Measurements from ENCODE around the gene OSMR.

DNA sequence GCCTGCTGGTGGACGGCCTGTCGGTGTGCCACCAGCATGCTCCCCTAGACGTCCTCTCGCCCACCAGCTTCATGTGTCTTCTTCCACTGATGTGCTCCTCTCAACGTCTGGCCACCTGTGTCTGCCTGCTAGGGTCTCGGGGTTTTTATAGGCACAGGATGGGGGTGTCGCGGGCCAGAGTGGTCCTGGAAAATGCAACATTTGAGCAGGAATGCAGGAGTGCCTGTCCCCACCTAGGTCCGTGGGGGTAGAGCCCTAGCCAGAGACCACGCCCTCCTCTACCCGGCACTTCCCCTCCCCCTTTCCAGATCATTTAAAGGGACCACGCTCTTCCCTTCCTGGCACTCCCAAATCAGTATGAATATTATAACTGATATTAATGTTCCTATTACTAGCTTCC lies 48.0 kb upstream of the OSMR start:
- no peak for TF ChIP-seq CTCF (IDR thresholded peaks at IDR 0.05; ENCODE audit: insufficient read depth, low read length, poor library complexity, severe bottlenecking)
- TF ChIP-seq EZH2phosphoT487 (conservative IDR thresholded peaks at IDR 0.05; ENCODE audit: low read length), result no peak
